Spleen (tissue), 11 donors: ENCODE results near the gene FOXB1. TPM values are rescaled to one million over a fixed set of nuclear protein-coding genes. Genes with fewer than 3 reads are reported as not detected.

Experiments used
- DNase-seq: peaks from one replicate; pipeline ENCODE4 v3.0.0-alpha.2; 2020
- H3K27ac ChIP-seq, 8 donors: fragments of 200-600 bp; sonication (generic) in 7 of 8; 1 replicate in 4 of 8; 2 replicates in 4 of 8; pipeline versions ENCODE4 v1.5.0 to v1.8.0; 2016 to 2021; ENCODE audit warnings: inconsistent platforms in 4 of 8, mild to moderate bottlenecking in 4 of 8, moderate library complexity in 1 of 8
- H3K27me3 ChIP-seq, 7 donors: fragments of 200-600 bp; sonication (generic) in 6 of 7; replicated peaks in 1 of 7; 1 replicate in 4 of 7; 2 replicates in 3 of 7; pipeline versions ENCODE4 v1.5.0 to v1.8.0; 2016 to 2021; ENCODE audit warnings: inconsistent platforms in 3 of 7, mild to moderate bottlenecking in 1 of 7
- H3K36me3 ChIP-seq, 6 donors: fragments of 200-600 bp; sonication (generic) in 5 of 6; 1 replicate in 4 of 6; 2 replicates in 2 of 6; pipeline versions ENCODE4 v1.5.0 to v1.8.0; 2016 to 2021; ENCODE audit warnings: inconsistent platforms in 2 of 6
- H3K4me1 ChIP-seq, 6 donors: fragments of 200-600 bp; sonication (generic) in 5 of 6; 1 replicate in 3 of 6; 2 replicates in 3 of 6; pipeline versions ENCODE4 v1.5.0 to v1.8.0; 2016 to 2021; ENCODE audit warnings: inconsistent platforms in 3 of 6
- H3K4me3 ChIP-seq, 8 donors: fragments of 200-600 bp; sonication (generic) in 7 of 8; 1 replicate in 4 of 8; 2 replicates in 4 of 8; pipeline versions ENCODE4 v1.5.0 to v1.8.0; 2016 to 2021; ENCODE audit warnings: inconsistent platforms in 4 of 8, mild to moderate bottlenecking in 4 of 8, moderate library complexity in 2 of 8
- H3K9me3 ChIP-seq, 8 donors: fragments of 200-600 bp; sonication (generic) in 7 of 8; 1 replicate in 4 of 8; 2 replicates in 4 of 8; pipeline versions ENCODE4 v1.5.0 to v1.8.0; 2016 to 2021; ENCODE audit warnings: inconsistent platforms in 4 of 8
- POLR2A ChIP-seq, 3 donors: fragments of 450-650 bp; IDR thresholded peaks; one replicate each; pipeline ENCODE4 v1.5.1; 2017; ENCODE audit warnings: antibody characterized with exemption in 3 of 3, mild to moderate bottlenecking in 1 of 3
- POLR2AphosphoS5 ChIP-seq, 3 donors: sonication (generic); formaldehyde crosslinking; IDR thresholded peaks; one replicate each; pipeline ENCODE4 v1.5.1; 2017; ENCODE audit warnings: antibody characterized with exemption in 3 of 3
- WGBS, 5 donors: extraction: QIAGEN DNeasy Blood & Tissue Kit in 3 of 5; methylation state at CpG; one replicate each; pipeline versions ENCODE4 v1.1.5 to v1.1.7; 2013 to 2018; 5-methylcytosine and 5-hydroxymethylcytosine counted together
- intact Hi-C: fragments of 100-400 bp; cut with DNase I; formaldehyde crosslinking; loops from one replicate; pipeline ENCODE4 v1.15.0; 2023; ENCODE audit warnings: low total_unique reads
- polyA plus RNA-seq, 3 donors: library from polyadenylated mRNA; stranded (reverse); fragments of 200-250 nt; gene quantifications; one replicate each; pipeline ENCODE4 v1.2.1, GENCODE V29; 2013
- total RNA-seq, 7 donors: library from RNA; depleted of rRNA in 3 of 7; stranded (reverse); fragments of >200 nt in 3 of 7; fragmentation: NEBNext Ultra II Directional in 4 of 7; extraction: Animal tissue kit (Norgen Biotek cat#: 25700) in 4 of 7; gene quantifications; one replicate each; pipeline versions ENCODE4 v1.1.0 to v1.2.1, GENCODE V29; 2016 to 2021
- TF ChIP-seq, protein P1 (sequence below), 11 experiments: fragments of 200-600 bp in 7 of 11; fragments of 450-650 bp in 4 of 11; sonication (generic) in 4 of 11; IDR thresholded peaks in 8 of 11; conservative IDR thresholded peaks in 3 of 11; 1 replicate in 7 of 11; 2 replicates in 4 of 11; pipeline versions ENCODE4 v1.4.0 to v1.8.0; 2016 to 2021; ENCODE audit warnings: antibody characterized with exemption in 11 of 11, inconsistent platforms in 4 of 11, mild to moderate bottlenecking in 1 of 11
- donor health status: healthy with polysubstance abuse.
- donor health status: DM: no; HTN: no; CAD: no; lungs with moderate emphysema.
- donor health status: DM: no; HTN: no; CAD: no.
- donor health status: Bipolar disorder and iron deficiency.
- donor health status: healthy.
- donor health status: DM: no; HTN: no; CAD: no.
- donor health status: DM: yes; HTN: yes; CAD: no.

FOXB1 gene
- total and polyA plus RNA-seq, 10 donors: 0.03 to 0.13 (median 0.08) TPM; not detected in 6

DNA sequence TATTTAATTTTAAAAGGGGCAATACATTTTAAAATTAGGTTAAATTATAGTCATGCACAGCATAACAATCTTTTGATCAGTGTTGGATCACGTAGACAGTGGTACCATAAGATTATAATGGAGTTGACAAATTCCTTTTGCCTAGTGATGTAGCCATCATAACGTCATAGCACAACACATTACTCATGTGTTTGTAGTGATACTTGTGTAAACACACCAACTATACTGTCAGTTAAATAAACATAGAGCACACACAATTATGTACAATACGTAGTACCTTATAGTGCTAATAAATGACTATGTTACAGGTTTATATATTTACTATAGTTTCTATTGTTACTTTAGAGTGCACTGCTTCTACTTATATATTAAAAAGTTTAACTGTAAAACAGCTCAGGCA, 31.2 kb downstream of the FOXB1 start:
- no peak for TF ChIP-seq POLR2A (IDR thresholded peaks at IDR 0.05)
- no peak for TF ChIP-seq POLR2AphosphoS5 (IDR thresholded peaks at IDR 0.05)
- Histone ChIP-seq H3K9me3 (peaks cover 0 to 8% (median 0%) of the 10 kb centered on the region in 8 donors), H3K4me3 (no peak overlapping the region), H3K36me3 (no peaks in the 10 kb centered on the region), H3K4me1 (no peaks in the 10 kb centered on the region), H3K27me3 (peaks cover 0 to 27% (median 7%) of the 10 kb centered on the region in 7 donors), H3K27ac (no peak overlapping the region)
- WGBS, 5 donors: 74 to 88% (median 82%) methylated on average over 3 of the region's 3 CpGs
- intact Hi-C loops: no loop called here
- DNase-seq: no peak

- Histone ChIP-seq H3K4me1 (no peaks in the 10 kb centered on the region), H3K4me3 (no peak overlapping the region), H3K36me3 (no peaks in the 10 kb centered on the region), H3K9me3 (no peaks in the 10 kb centered on the region), H3K27ac (no peak overlapping the region), H3K27me3 (peaks cover 0 to 55% (median 7%) of the 10 kb centered on the region in 7 donors)
- no peak for DNase-seq
- intact Hi-C loops: no loop called here
- TF ChIP-seq POLR2A (IDR thresholded peaks at IDR 0.05) (no peak), POLR2AphosphoS5 (IDR thresholded peaks at IDR 0.05) (no peak)
- TF ChIP-seq, protein P1, sequence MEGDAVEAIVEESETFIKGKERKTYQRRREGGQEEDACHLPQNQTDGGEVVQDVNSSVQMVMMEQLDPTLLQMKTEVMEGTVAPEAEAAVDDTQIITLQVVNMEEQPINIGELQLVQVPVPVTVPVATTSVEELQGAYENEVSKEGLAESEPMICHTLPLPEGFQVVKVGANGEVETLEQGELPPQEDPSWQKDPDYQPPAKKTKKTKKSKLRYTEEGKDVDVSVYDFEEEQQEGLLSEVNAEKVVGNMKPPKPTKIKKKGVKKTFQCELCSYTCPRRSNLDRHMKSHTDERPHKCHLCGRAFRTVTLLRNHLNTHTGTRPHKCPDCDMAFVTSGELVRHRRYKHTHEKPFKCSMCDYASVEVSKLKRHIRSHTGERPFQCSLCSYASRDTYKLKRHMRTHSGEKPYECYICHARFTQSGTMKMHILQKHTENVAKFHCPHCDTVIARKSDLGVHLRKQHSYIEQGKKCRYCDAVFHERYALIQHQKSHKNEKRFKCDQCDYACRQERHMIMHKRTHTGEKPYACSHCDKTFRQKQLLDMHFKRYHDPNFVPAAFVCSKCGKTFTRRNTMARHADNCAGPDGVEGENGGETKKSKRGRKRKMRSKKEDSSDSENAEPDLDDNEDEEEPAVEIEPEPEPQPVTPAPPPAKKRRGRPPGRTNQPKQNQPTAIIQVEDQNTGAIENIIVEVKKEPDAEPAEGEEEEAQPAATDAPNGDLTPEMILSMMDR (IDR thresholded peaks at IDR 0.05 in 8 of 11, conservative IDR thresholded peaks at IDR 0.05 in 3 of 11): no peak
- 75 to 83% (median 82%) methylated on average over 3 of the region's 3 CpGs for WGBS, 5 donors
These were observed 35.2 kb downstream of the FOXB1 start for GRCh38 chr15:60039316-60039715.

GRCh38 chr15:60043744-60044435, 39.8 kb downstream of the FOXB1 start:
- no peak for DNase-seq
- H3K27me3 ChIP-seq: peaks cover 0 to 39% (median 4%) of the 10 kb centered on the region in 7 donors
- H3K4me1 ChIP-seq: no peaks in the 10 kb centered on the region
- H3K9me3 ChIP-seq: peaks cover 0 to 1% (median 0%) of the 10 kb centered on the region in 8 donors
- WGBS, 5 donors: 87 to 97% (median 88%) methylated on average over 8 of the region's 8 CpGs
- TF ChIP-seq, protein P1 (IDR thresholded peaks at IDR 0.05 in 8 of 11, conservative IDR thresholded peaks at IDR 0.05 in 3 of 11): no peak
- no peak for TF ChIP-seq POLR2A (IDR thresholded peaks at IDR 0.05)
- no peak for TF ChIP-seq POLR2AphosphoS5 (IDR thresholded peaks at IDR 0.05)
- no peaks in the 10 kb centered on the region for H3K36me3 ChIP-seq
- H3K4me3 ChIP-seq: no peak overlapping the region
- intact Hi-C loops: no loop called here
- H3K27ac ChIP-seq: no peak overlapping the region

DNA sequence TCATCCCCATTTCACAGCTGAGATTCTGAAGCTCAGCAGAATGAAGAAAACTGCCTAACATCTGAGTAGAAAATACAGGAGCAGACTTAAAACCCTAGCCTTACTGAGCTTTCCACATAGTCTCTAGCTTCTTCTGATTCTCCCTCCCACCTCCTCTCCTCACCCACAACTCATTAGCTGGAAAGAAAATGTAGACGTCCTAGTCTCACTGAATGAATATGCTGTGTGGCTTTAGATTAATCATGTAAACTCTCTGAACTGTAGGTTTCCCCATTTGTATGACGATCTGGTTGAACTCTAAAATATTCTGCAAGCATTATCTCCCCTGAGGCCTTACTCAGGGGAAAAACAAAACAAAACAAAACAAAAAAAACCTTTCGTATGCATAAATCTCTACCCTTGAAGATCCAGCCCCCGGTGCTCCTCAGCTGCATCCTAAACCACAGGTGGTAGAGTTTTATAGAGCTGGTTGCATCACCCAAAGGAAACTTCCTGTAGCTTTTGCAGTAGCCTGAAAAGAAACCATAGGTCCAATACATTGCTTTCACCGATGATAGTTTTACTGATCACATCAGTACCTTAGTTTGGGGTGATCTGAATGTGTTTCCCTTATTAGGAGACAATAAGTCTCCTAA, 40.6 kb downstream of the FOXB1 start:
- Histone ChIP-seq H3K4me1 (no peaks in the 10 kb centered on the region), H3K27me3 (peaks cover 0 to 30% (median 0%) of the 10 kb centered on the region in 7 donors), H3K36me3 (no peaks in the 10 kb centered on the region), H3K4me3 (no peak overlapping the region), H3K9me3 (peaks cover 0 to 10% (median 6%) of the 10 kb centered on the region in 8 donors), H3K27ac (no peak overlapping the region)
- TF ChIP-seq, protein P1 (IDR thresholded peaks at IDR 0.05 in 8 of 11, conservative IDR thresholded peaks at IDR 0.05 in 3 of 11): no peak
- TF ChIP-seq POLR2AphosphoS5 (IDR thresholded peaks at IDR 0.05): no peak
- TF ChIP-seq POLR2A (IDR thresholded peaks at IDR 0.05): no peak
- no peak for DNase-seq
- WGBS, 5 donors: 36 to 52% (median 47%) methylated on average over 5 of the region's 5 CpGs
- intact Hi-C loops: no loop called here
